HG02981 (cell line): Measurements from ENCODE around the gene HASPIN.

Experiments
- ATAC-seq: cut with Tn5 transposase; IDR thresholded peaks from one replicate; pipeline ENCODE4 v1.9.1; 2021; ENCODE audit warnings: mild to moderate bottlenecking, moderate library complexity; ENCODE audit not compliant: unreplicated experiment

HASPIN gene

GRCh38 chr17:3723556-3724377 is at the start of gene HASPIN:
Gene HASPIN (plus strand): TSS chr17:3723903. CDS start chr17:3723936, 33 bp downstream.
- peak; percentile 87 for ATAC-seq

- no peak for ATAC-seq
Measured at GRCh38 chr17:3675886-3676285, 47.8 kb upstream of the HASPIN start.

GRCh38 chr17:3678095-3678820 is 45.4 kb upstream of the HASPIN start:
- no peak for ATAC-seq

- ATAC-seq = no peak
Measured at GRCh38 chr17:3678821-3679530, 44.7 kb upstream of the HASPIN start.

- ATAC-seq = no peak
Measured at GRCh38 chr17:3679531-3680126, 44.1 kb upstream of the HASPIN start.

GRCh38 chr17:3681057-3681456 is 42.6 kb upstream of the HASPIN start:
- ATAC-seq = no peak

GRCh38 chr17:3681565-3681964 is 42.1 kb upstream of the HASPIN start:
- ATAC-seq = no peak

- no peak for ATAC-seq
Measured at GRCh38 chr17:3682033-3682432, 41.7 kb upstream of the HASPIN start.

GRCh38 chr17:3683054-3683511 is 40.6 kb upstream of the HASPIN start:
- ATAC-seq = peak; percentile 58

GRCh38 chr17:3685174-3685573 is 38.5 kb upstream of the HASPIN start:
- no peak for ATAC-seq

GRCh38 chr17:3688027-3688553 is 35.6 kb upstream of the HASPIN start:
- ATAC-seq = no peak

- ATAC-seq = no peak
Measured at GRCh38 chr17:3688852-3689261, 34.8 kb upstream of the HASPIN start.

- no peak for ATAC-seq
Measured at GRCh38 chr17:3689262-3690093, 34.2 kb upstream of the HASPIN start.

- no peak for ATAC-seq
Measured at GRCh38 chr17:3690094-3690715, 33.5 kb upstream of the HASPIN start.

GRCh38 chr17:3691617-3692067 is 32.1 kb upstream of the HASPIN start:
- ATAC-seq = no peak

GRCh38 chr17:3692346-3692745 is 31.4 kb upstream of the HASPIN start:
- no peak for ATAC-seq

- no peak for ATAC-seq
Measured at GRCh38 chr17:3693141-3693540, 30.6 kb upstream of the HASPIN start.

GRCh38 chr17:3693829-3694231 is 29.9 kb upstream of the HASPIN start:
- peak; percentile 57 for ATAC-seq

GRCh38 chr17:3695129-3695722 is 28.5 kb upstream of the HASPIN start:
- ATAC-seq = no peak
